Liver (tissue), 3 donors: ENCODE results near the gene LSM5.

Experiments
- RXRA ChIP-seq, 2 donors: IDR thresholded peaks; 2 replicates each; pipeline ENCODE4 v1.6.1; 2017 to 2018; ENCODE audit warnings: antibody characterized with exemption in 2 of 2, mild to moderate bottlenecking in 1 of 2
- TAF1 ChIP-seq: conservative IDR thresholded peaks from 2 replicates; pipeline ENCODE4 v1.6.1; 2016; ENCODE audit warnings: antibody characterized with exemption, mild to moderate bottlenecking
- TF ChIP-seq, protein P1 (sequence below): fragments of 150-350 bp; IDR thresholded peaks from 2 replicates; pipeline ENCODE4 v1.5.1; 2017; ENCODE audit warnings: improper control_type of control experiment, low read depth, low read length; ENCODE audit not compliant: missing input control
- TF ChIP-seq, protein P2 (sequence below): IDR thresholded peaks from 2 replicates; pipeline ENCODE4 v1.6.1; 2016; ENCODE audit warnings: antibody characterized with exemption
- TF ChIP-seq, protein P3 (sequence below): IDR thresholded peaks from 2 replicates; pipeline ENCODE4 v1.6.1; 2016; ENCODE audit warnings: antibody characterized with exemption, mild to moderate bottlenecking
- donor health status: healthy.
- donor health status: healthy.

DNA sequence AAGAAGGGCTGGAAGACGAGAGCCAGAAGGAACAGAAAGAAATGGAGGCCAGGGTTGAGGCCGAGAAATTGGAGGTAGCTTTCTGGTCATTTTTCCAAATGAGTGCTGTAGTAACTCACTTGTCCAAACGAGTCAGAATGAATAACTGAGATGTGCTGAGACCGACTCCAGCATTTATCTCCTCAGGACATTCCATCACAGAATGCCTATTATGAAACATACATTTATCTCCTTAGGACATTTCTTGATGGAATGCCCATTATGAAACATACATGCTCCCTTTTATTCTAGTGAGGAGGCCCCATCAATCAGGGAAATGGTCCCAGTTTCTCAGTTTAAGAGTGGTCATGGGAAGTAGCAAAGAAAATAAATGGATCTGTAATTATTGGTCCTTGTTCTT is 21.6 kb upstream of the LSM5 start:
- TF ChIP-seq, protein P1, sequence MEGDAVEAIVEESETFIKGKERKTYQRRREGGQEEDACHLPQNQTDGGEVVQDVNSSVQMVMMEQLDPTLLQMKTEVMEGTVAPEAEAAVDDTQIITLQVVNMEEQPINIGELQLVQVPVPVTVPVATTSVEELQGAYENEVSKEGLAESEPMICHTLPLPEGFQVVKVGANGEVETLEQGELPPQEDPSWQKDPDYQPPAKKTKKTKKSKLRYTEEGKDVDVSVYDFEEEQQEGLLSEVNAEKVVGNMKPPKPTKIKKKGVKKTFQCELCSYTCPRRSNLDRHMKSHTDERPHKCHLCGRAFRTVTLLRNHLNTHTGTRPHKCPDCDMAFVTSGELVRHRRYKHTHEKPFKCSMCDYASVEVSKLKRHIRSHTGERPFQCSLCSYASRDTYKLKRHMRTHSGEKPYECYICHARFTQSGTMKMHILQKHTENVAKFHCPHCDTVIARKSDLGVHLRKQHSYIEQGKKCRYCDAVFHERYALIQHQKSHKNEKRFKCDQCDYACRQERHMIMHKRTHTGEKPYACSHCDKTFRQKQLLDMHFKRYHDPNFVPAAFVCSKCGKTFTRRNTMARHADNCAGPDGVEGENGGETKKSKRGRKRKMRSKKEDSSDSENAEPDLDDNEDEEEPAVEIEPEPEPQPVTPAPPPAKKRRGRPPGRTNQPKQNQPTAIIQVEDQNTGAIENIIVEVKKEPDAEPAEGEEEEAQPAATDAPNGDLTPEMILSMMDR: no peak
- TF ChIP-seq TAF1 (no peak), RXRA (IDR thresholded peaks at IDR 0.05) (no peak)
- TF ChIP-seq, protein P2, sequence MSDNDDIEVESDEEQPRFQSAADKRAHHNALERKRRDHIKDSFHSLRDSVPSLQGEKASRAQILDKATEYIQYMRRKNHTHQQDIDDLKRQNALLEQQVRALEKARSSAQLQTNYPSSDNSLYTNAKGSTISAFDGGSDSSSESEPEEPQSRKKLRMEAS: no peak
- TF ChIP-seq, protein P3, sequence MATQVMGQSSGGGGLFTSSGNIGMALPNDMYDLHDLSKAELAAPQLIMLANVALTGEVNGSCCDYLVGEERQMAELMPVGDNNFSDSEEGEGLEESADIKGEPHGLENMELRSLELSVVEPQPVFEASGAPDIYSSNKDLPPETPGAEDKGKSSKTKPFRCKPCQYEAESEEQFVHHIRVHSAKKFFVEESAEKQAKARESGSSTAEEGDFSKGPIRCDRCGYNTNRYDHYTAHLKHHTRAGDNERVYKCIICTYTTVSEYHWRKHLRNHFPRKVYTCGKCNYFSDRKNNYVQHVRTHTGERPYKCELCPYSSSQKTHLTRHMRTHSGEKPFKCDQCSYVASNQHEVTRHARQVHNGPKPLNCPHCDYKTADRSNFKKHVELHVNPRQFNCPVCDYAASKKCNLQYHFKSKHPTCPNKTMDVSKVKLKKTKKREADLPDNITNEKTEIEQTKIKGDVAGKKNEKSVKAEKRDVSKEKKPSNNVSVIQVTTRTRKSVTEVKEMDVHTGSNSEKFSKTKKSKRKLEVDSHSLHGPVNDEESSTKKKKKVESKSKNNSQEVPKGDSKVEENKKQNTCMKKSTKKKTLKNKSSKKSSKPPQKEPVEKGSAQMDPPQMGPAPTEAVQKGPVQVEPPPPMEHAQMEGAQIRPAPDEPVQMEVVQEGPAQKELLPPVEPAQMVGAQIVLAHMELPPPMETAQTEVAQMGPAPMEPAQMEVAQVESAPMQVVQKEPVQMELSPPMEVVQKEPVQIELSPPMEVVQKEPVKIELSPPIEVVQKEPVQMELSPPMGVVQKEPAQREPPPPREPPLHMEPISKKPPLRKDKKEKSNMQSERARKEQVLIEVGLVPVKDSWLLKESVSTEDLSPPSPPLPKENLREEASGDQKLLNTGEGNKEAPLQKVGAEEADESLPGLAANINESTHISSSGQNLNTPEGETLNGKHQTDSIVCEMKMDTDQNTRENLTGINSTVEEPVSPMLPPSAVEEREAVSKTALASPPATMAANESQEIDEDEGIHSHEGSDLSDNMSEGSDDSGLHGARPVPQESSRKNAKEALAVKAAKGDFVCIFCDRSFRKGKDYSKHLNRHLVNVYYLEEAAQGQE: no peak
